GM12874 (cell line): ENCODE measurements around the gene SLC25A13.

ENCODE experiments used
- TF ChIP-seq, protein P1 (sequence below): IDR thresholded peaks from 2 replicates; pipeline ENCODE4 v1.5.1; 2011; ENCODE audit warnings: low read depth, mild to moderate bottlenecking, control low read depth, low read length, moderate library complexity; ENCODE audit not compliant: insufficient read depth

Gene SLC25A13

DNA sequence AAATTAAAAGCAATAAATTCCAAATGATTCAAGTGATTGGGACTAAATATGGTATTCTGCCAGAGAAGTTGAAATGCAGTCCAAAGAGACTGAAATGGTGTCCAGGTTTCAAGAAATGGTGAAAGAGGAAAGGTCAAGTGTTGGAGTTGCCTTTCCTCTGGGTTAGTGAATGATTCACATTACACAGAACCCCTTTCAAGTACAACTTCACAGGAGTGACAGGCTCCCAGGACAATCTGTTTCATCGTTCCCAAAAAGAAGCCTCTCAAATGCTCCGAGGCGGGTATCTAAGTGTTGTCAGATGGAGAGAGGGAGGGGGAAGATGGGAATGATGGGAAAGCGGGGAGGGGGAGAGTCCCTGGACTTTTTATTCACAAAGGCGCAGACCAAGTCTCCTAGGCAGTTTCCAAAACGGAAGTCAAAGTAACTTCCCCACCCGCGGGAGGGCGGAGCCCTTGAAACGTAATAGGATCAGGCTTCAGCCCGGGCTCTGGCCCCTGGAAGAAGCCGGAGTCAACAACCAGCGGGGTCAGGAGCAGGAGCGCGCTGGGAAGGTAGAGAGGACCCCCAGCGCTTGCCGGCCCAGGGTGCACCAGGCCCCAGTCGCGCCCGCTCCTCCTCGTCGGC is 754 bp downstream of the SLC25A13 start:
- TF ChIP-seq, protein P1, sequence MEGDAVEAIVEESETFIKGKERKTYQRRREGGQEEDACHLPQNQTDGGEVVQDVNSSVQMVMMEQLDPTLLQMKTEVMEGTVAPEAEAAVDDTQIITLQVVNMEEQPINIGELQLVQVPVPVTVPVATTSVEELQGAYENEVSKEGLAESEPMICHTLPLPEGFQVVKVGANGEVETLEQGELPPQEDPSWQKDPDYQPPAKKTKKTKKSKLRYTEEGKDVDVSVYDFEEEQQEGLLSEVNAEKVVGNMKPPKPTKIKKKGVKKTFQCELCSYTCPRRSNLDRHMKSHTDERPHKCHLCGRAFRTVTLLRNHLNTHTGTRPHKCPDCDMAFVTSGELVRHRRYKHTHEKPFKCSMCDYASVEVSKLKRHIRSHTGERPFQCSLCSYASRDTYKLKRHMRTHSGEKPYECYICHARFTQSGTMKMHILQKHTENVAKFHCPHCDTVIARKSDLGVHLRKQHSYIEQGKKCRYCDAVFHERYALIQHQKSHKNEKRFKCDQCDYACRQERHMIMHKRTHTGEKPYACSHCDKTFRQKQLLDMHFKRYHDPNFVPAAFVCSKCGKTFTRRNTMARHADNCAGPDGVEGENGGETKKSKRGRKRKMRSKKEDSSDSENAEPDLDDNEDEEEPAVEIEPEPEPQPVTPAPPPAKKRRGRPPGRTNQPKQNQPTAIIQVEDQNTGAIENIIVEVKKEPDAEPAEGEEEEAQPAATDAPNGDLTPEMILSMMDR: no peak

DNA sequence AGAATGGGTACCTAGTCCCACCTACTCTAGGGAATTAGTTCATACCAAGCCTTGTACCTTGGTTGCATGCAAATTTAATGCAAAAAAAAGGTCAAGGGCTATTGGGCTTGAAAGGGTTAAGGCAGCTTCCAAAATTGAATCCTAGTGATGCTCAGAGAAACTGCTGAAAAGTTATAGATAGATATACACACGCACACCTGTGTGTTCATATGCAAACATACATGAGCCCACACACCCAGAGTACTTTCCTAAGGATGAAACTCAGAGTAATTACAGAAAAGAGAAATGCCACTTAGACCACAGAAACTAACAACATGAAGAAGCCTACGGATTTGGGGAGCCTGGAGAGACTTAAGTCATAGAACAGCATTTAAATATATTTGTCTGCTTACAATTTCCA is 1.5 kb downstream of the SLC25A13 start:
- TF ChIP-seq, protein P1: no peak

DNA sequence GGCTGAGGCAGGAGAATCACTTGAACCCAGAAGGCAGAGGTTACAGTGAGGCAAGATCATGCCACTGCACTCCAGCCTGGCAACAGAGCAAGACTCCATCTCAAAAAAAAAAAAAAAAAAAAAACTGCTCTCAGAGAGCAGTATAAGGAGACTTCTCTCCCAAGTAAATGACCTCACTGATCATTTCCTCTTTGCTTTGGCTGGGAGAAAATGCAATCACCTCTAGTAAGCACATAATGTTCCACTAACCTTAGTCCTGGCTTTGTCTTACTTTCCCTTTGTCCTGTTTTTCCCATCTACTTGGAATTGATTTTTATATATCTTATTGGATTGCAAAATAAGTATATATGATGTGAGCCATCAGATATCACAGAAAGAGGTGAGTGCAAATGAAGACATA is 2.5 kb downstream of the SLC25A13 start:
- TF ChIP-seq, protein P1: no peak

DNA sequence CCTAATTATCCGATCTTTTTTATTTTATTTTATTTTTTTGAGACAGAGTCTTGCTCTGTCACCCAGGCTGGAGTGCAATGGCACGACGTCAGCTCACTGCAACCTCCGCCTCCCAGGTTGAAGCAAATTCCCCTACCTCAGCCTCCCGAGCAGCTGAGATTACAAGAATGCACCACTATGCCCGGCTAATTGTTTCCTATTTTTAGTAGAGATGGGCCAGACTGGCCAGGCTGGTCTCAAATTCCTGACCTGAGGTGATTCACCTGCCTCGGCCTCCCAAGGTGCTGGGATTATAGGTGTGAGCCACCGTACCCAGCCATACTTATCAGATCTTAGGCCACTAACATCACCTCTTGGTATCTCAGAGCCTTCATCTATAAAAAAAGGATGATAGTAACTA is 4.9 kb downstream of the SLC25A13 start:
- TF ChIP-seq, protein P1: no peak

DNA sequence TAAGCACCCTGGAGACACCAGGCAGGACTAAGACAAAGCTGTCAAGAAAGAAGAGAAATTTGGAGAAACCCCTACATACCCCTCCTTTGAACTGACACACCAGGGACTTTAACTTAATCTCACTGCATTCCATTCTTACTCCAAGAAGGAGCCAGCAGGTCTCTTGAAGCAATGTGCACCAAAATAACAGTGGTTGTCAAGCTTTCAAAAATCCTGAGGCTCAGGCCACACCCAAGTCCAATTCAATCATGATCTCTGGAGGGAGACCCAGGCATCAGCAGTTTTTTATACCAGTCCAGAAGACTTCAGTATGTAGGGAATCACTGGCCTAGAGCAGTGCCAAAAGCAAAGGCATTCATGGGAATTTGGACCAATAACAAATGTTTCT is 6.8 kb downstream of the SLC25A13 start:
- TF ChIP-seq, protein P1: no peak

DNA sequence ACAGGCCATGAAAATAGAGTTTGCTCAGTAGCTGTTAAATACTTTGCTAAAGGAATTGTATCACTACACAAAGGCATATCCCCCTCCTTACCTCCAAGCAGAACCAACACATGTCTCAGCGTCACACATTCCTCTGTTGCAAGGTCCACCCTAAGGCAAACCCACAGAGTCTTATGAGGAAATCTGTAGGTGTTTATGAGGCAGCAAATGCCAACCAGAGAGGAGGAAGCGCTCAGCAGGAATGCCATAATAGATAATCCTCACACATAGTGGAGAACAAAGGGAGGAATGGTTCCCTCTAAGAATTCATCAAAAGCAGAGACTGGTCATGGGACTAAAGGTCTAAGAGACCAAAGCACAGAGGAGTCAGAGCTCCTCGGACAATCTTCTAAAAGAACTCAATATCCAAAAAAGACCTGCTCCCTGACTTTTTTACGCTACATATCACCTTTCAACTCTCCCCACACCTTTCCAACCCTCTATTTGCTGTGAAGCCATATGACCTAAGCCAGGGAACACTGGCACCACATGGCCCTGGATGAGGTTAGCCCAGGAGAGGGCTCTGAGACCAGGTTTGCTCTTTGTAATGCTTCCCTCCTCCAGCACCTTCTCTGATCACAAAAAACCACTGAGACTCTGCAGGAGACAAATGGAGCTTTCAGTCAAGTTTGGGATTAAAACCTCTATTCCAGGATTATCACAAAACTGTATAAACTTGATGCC is 7.3 kb downstream of the SLC25A13 start:
- TF ChIP-seq, protein P1: no peak

DNA sequence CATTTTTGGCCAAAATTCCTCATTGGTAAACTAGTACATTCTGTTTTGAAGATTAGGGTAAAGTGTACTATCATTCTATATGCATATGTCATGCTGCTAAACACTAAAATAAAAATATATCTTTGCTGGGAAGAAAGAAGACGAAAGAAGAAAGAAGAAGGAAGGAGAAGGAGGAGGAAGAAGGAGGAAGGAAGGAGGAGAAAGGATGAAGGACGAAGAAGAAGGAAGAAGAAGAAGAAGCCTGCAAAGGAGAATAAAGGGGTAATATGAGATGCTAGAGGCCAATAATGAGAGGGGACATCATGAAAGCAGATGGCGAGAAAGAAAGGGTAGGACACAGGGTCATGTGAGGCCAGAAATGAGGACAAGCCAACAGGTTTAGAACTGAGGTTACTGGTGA is 8.0 kb downstream of the SLC25A13 start:
- TF ChIP-seq, protein P1: no peak
